IMR-90 (cell line): ENCODE results near the gene TTC28. TPM values are rescaled to one million over a fixed set of nuclear protein-coding genes. Genes with fewer than 3 reads are reported as not detected.

Experiments used
- ATAC-seq: fragments of 200-7000 bp; cut with Tn5 transposase; 2 replicates; pipeline ENCODE4 v1.9.1; 2020; ENCODE audit warnings: low read depth, mild to moderate bottlenecking, moderate library complexity
- BruUV-seq: library from RNA; stranded (reverse); fragments of 400-500 nt; replicated peaks from 2 replicates; lab custom pipeline; 2021; lab: Mats Ljungman, UMichigan
- CTCF ChIA-PET: fragments of 300-600 bp; formaldehyde crosslinking; extraction: SDS; loops from one replicate; lab custom pipeline; 2021; ENCODE audit warnings: antibody characterized with exemption; lab: Yijun Ruan, JAX
- POLR2A ChIA-PET: fragments of 300-600 bp; sonication (Branson Sonifier 250); formaldehyde crosslinking; loops from one replicate; lab custom pipeline; 2022; ENCODE audit warnings: antibody characterized with exemption; ENCODE audit not compliant: unreplicated experiment; lab: Charles Lee
- DNase-seq: peaks from one replicate; pipeline ENCODE4 v3.0.0; 2013
- H2AFZ ChIP-seq: replicated peaks from 2 replicates; pipeline ENCODE3; 2013; ENCODE audit warnings: low read length, mild to moderate bottlenecking; ENCODE audit not compliant: poor library complexity
- H2AK5ac ChIP-seq: 2 replicates; pipeline ENCODE4 v1.6.1; 2013; ENCODE audit warnings: low read depth, low read length, inconsistent platforms
- H2AK9ac ChIP-seq: replicated peaks from 2 replicates; pipeline ENCODE3; 2013; ENCODE audit warnings: mild to moderate bottlenecking, low read depth, low read length, moderate library complexity; ENCODE audit not compliant: poor library complexity
- H2BK120ac ChIP-seq: 2 replicates; pipeline ENCODE4 v1.6.1; 2013; ENCODE audit warnings: low read depth, low read length, inconsistent platforms
- H2BK15ac ChIP-seq: 3 replicates; pipeline ENCODE4 v1.6.1; 2013; ENCODE audit warnings: low read depth, low read length, inconsistent platforms
- H2BK20ac ChIP-seq: 2 replicates; pipeline ENCODE4 v1.6.1; 2013; ENCODE audit warnings: low read depth, mild to moderate bottlenecking, inconsistent platforms, low read length, moderate library complexity
- H2BK5ac ChIP-seq: 2 replicates; pipeline ENCODE4 v1.6.1; 2013; ENCODE audit warnings: mild to moderate bottlenecking, low read depth, low read length, inconsistent platforms; ENCODE audit not compliant: poor library complexity, severe bottlenecking
- H3K14ac ChIP-seq: replicated peaks from 2 replicates; pipeline ENCODE4 v1.6.1; 2013; ENCODE audit warnings: low read depth, low read length, inconsistent platforms
- H3K18ac ChIP-seq: 2 replicates; pipeline ENCODE4 v1.6.1; 2013; ENCODE audit warnings: low read depth, low read length, control low read depth
- H3K23ac ChIP-seq: 2 replicates; pipeline ENCODE4 v1.6.1; 2013; ENCODE audit warnings: low read depth, low read length, inconsistent platforms
- H3K27ac ChIP-seq: 2 replicates; pipeline ENCODE4 v1.5.1; 2013; ENCODE audit warnings: mild to moderate bottlenecking, control low read depth, low read length; ENCODE audit not compliant: insufficient read depth
- H3K27me3 ChIP-seq: 2 replicates; pipeline ENCODE4 v1.6.1; 2013; ENCODE audit warnings: low read length; ENCODE audit not compliant: control insufficient read depth, insufficient read depth
- H3K36me3 ChIP-seq: 2 replicates; pipeline ENCODE4 v1.6.1; 2013; ENCODE audit warnings: low read length, mixed read lengths; ENCODE audit not compliant: control insufficient read depth, insufficient read depth
- H3K4ac ChIP-seq: 2 replicates; pipeline ENCODE4 v1.6.1; 2013; ENCODE audit warnings: low read depth, low read length, inconsistent platforms
- H3K4me1 ChIP-seq: 2 replicates; pipeline ENCODE4 v1.6.1; 2013; ENCODE audit warnings: low read length, mixed read lengths; ENCODE audit not compliant: control insufficient read depth, insufficient read depth
- H3K4me2 ChIP-seq: 2 replicates; pipeline ENCODE4 v1.6.1; 2013; ENCODE audit warnings: low read depth, mild to moderate bottlenecking, control low read depth, low read length, moderate library complexity
- H3K4me3 ChIP-seq: 2 replicates; pipeline ENCODE4 v1.5.1; 2013; ENCODE audit warnings: low read depth, mild to moderate bottlenecking, control low read depth, low read length, moderate library complexity; ENCODE audit not compliant: insufficient read depth
- H3K56ac ChIP-seq: 2 replicates; pipeline ENCODE4 v1.6.1; 2013; ENCODE audit warnings: low read length, inconsistent platforms; ENCODE audit not compliant: insufficient read depth; ENCODE audit errors: extremely low read depth
- H3K79me1 ChIP-seq, 2 experiments: 2 replicates each; pipeline ENCODE4 v1.6.1; 2013; ENCODE audit warnings: low read length in 2 of 2, inconsistent platforms in 1 of 2, low read depth in 1 of 2
- H3K9ac ChIP-seq: 2 replicates; pipeline ENCODE4 v1.6.1; 2013; ENCODE audit warnings: low read depth, low read length, control low read depth
- H3K9me1 ChIP-seq: 2 replicates; pipeline ENCODE4 v1.6.1; 2013; ENCODE audit warnings: low read length, inconsistent platforms; ENCODE audit not compliant: insufficient read depth
- H3K9me3 ChIP-seq: 2 replicates; pipeline ENCODE4 v1.6.1; 2013; ENCODE audit warnings: low read length; ENCODE audit not compliant: control insufficient read depth, insufficient read depth
- H4K20me1 ChIP-seq: 2 replicates; pipeline ENCODE4 v1.6.1; 2013; ENCODE audit warnings: low read length, inconsistent platforms; ENCODE audit not compliant: insufficient read depth
- H4K5ac ChIP-seq: 2 replicates; pipeline ENCODE4 v1.6.1; 2013; ENCODE audit warnings: mild to moderate bottlenecking, low read depth, low read length, control low read depth
- H4K8ac ChIP-seq, 2 experiments: 2 replicates each; pipeline ENCODE4 v1.6.1; 2013; ENCODE audit warnings: low read depth in 2 of 2, low read length in 2 of 2, control low read depth in 1 of 2, inconsistent platforms in 1 of 2
- H4K91ac ChIP-seq: 2 replicates; pipeline ENCODE4 v1.6.1; 2013; ENCODE audit warnings: low read depth, low read length, inconsistent platforms; ENCODE audit not compliant: insufficient read depth
- MAFK ChIP-seq: IDR thresholded peaks from 2 replicates; pipeline ENCODE4 v1.6.1; 2012; ENCODE audit warnings: low read depth, low read length, improper control_type of control experiment
- RCOR1 ChIP-seq: IDR thresholded peaks from 2 replicates; pipeline ENCODE4 v1.6.1; 2012; ENCODE audit warnings: mild to moderate bottlenecking, low read length, improper control_type of control experiment; ENCODE audit not compliant: insufficient replicate concordance
- WGBS, 2 experiments: methylation state at CpG; one replicate each; pipeline versions ENCODE4 v1.1.5 to v1.1.7; 2013; ENCODE audit warnings: missing lambda C conversion rate in 2 of 2; ENCODE audit not compliant: insufficient read length in 1 of 2; ENCODE audit errors: extremely low coverage in 2 of 2; 5-methylcytosine and 5-hydroxymethylcytosine counted together
- dilution Hi-C: fragments of 300-500 bp; cut with HindIII; formaldehyde crosslinking; loops from one replicate; pipeline ENCODE4 v1.14.3; 2018; ENCODE audit warnings: low sequenced_read_pairs; ENCODE audit not compliant: unreplicated experiment
- in situ Hi-C: fragments of 300-500 bp; cut with MboI; formaldehyde crosslinking; loops from 3 replicates; pipeline ENCODE4 v1.14.3; 2019; ENCODE audit warnings: low sequenced_read_pairs, inconsistent platforms, mixed read lengths
- intact Hi-C: fragments of 100-400 bp; cut with micrococcal nuclease; formaldehyde crosslinking; loops from 2 replicates; pipeline ENCODE4 v1.10.0; 2022
- polyA plus RNA-seq, 3 experiments: library from polyadenylated mRNA; depleted of rRNA; stranded (reverse); fragments of >200 nt; gene quantifications; 2 replicates each; pipeline ENCODE4 v1.2.3, GENCODE V29; 2012; ENCODE audit warnings: low replicate concordance in 1 of 3
- total RNA-seq: library from RNA; depleted of rRNA; stranded (reverse); fragments of >200 nt; gene quantifications from 2 replicates; pipeline ENCODE4 v1.2.3, GENCODE V29; 2012

Gene TTC28
- total and polyA plus RNA-seq, 2 of the 4 experiments (the other 2 are of a cell fraction), result 5.6 to 13.3 TPM

- TF ChIP-seq RCOR1, result no peak
- TF ChIP-seq MAFK, result peak; percentile 24; the same call in 1 of the 2 replicates
- no peak for DNase-seq
- Histone ChIP-seq H3K23ac (no peak overlapping the region), H3K36me3 (no peaks in the 10 kb centered on the region), H3K9me3 (peaks cover 2% of the 10 kb centered on the region; the same call in 1 of the 2 replicates), H3K4ac (no peak overlapping the region; the same call in 1 of the 2 replicates), H2BK5ac (no peak overlapping the region), H3K9me1 (peaks cover 2% of the 10 kb centered on the region; the same call in 1 of the 2 replicates), H3K27ac (no peak overlapping the region), H4K20me1 (no peaks in the 10 kb centered on the region), H2AFZ (no peak overlapping the region), H4K8ac (no peak overlapping the region), H3K27me3 (no peaks in the 10 kb centered on the region), H3K4me3 (no peak overlapping the region), H4K5ac (no peak overlapping the region), H3K14ac (no peak overlapping the region), H2BK20ac (peak overlapping the region; percentile 17; the same call in 1 of the 2 replicates), H4K91ac (no peak overlapping the region; the same call in 1 of the 2 replicates), H3K56ac (no peak overlapping the region), H3K9ac (no peak overlapping the region), H2BK120ac (no peak overlapping the region; the same call in 1 of the 2 replicates), H3K4me1 (peaks cover 8% of the 10 kb centered on the region), H3K4me2 (no peak overlapping the region), H2AK9ac (no peak overlapping the region), H3K18ac (no peak overlapping the region), H3K79me1 (no peaks in the 10 kb centered on the region), H2BK15ac (peak overlapping the region; percentile 23; the same call in 1 of the 3 replicates), H2AK5ac (0 out of 2 replicates have a peak overlapping the region, but pooled peaks have one; percentile 7)
- dilution Hi-C loops, result no loop called here
- POLR2A ChIA-PET, result no interaction called here
- WGBS, 2 experiments, result 88% methylated on average over 5 of the region's 15 CpGs; no CpG with 5 or more reads in 1 of the 2 experiments
- intact Hi-C loops, result no loop called here
- ATAC-seq, result no peak
- CTCF ChIA-PET, result no interaction called here
- no TSS peak for BruUV-seq
- in situ Hi-C loops, result no loop called here
Measured at GRCh38 chr22:27966168-27967064, 713.2 kb downstream of the TTC28 start.
